Measurements from ENCODE around the gene CLCF1. TPM values are rescaled to one million over a fixed set of nuclear protein-coding genes. Genes with fewer than 3 reads are reported as not detected.

CLCF1 gene
- total and polyA plus RNA-seq, 2 of the 13 experiments (the other 11 are each of a cell fraction or from before 2014, with no cell fraction given), result 0.49 to 0.78 TPM

DNA sequence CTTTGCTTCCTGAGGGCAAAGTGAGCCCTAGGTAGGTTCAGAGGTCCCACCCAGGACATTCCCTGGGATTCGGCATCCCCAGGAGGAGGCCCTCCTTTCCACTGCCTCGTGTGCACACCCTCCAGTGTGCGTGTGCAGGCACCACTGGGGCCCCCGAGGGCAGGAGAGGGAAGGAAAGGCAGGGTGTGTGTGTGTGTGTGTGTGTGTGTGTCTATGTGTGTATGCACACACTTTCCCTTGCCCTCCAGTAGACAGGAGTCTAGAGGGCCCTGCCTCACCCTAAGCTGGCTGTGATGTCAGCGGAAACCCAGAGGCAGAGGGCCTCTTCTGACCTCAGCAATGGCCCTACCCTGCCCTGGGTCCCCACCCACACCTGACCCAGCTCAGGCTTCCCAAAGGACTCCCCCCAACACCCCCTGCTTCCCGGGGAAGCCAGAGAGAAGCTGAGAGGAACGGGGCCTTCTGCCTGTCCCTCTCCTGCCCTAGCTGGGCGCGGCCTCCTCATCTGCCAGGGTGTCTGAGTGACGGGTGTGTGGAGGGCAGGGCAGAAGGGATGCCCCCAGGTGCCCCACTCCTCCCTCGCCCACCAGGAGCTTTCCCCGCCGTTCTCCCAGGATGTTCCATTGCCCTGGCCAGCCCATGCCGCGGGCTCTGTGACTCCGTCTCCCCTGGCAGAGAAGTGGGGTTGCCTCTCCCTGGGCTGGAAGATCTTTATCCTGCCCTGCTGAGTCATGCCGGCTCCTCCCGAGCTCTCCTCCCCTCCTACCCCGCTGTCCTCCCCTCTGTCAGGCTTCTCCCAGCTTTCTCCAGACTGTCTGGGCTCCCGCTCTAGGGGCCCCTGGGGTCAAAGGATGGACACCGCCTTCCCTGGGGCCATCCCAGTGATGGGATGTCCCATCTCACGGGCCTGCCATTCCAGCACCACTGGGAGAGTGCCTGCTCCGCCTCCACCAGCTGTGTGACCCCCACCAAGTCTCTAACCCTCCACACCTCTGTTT is 6.0 kb upstream of the CLCF1 start (continued):
- TF ChIP-seq, protein P1, sequence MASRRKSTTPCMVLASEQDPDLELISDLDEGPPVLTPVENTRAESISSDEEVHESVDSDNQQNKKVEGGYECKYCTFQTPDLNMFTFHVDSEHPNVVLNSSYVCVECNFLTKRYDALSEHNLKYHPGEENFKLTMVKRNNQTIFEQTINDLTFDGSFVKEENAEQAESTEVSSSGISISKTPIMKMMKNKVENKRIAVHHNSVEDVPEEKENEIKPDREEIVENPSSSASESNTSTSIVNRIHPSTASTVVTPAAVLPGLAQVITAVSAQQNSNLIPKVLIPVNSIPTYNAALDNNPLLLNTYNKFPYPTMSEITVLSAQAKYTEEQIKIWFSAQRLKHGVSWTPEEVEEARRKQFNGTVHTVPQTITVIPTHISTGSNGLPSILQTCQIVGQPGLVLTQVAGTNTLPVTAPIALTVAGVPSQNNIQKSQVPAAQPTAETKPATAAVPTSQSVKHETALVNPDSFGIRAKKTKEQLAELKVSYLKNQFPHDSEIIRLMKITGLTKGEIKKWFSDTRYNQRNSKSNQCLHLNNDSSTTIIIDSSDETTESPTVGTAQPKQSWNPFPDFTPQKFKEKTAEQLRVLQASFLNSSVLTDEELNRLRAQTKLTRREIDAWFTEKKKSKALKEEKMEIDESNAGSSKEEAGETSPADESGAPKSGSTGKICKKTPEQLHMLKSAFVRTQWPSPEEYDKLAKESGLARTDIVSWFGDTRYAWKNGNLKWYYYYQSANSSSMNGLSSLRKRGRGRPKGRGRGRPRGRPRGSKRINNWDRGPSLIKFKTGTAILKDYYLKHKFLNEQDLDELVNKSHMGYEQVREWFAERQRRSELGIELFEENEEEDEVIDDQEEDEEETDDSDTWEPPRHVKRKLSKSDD (CRISPR knock-in tag; IDR thresholded peaks at IDR 0.05; ENCODE audit: low read depth), result no peak
- TF ChIP-seq STAT5B (CRISPR knock-in tag; IDR thresholded peaks at IDR 0.05) (no peak), ZNF431 (CRISPR knock-in tag; IDR thresholded peaks at IDR 0.05; ENCODE audit: borderline replicate concordance, low read depth) (no peak), MED1 (CRISPR knock-in tag; IDR thresholded peaks at IDR 0.05) (no peak), SIN3B (IDR thresholded peaks at IDR 0.05; ENCODE audit: low read length) (no peak), ZBTB21 (CRISPR knock-in tag; IDR thresholded peaks at IDR 0.05) (peak; percentile 44; the same call in 1 of the 2 replicates), NR2F6 (IDR thresholded peaks at IDR 0.05) (no peak), NR2F6 (CRISPR knock-in tag; IDR thresholded peaks at IDR 0.05) (no peak), SMARCE1 (IDR thresholded peaks at IDR 0.05; ENCODE audit: borderline replicate concordance) (no peak), ZNF331 (CRISPR knock-in tag; IDR thresholded peaks at IDR 0.05) (no peak), ZNF557 (CRISPR knock-in tag; IDR thresholded peaks at IDR 0.05) (no peak), ZNF550 (CRISPR knock-in tag; IDR thresholded peaks at IDR 0.05; ENCODE audit: borderline replicate concordance) (no peak), WIZ (CRISPR knock-in tag; IDR thresholded peaks at IDR 0.05) (no peak), CAMTA2 (CRISPR knock-in tag; IDR thresholded peaks at IDR 0.05; ENCODE audit: borderline replicate concordance) (no peak)
- TF ChIP-seq, protein P2, sequence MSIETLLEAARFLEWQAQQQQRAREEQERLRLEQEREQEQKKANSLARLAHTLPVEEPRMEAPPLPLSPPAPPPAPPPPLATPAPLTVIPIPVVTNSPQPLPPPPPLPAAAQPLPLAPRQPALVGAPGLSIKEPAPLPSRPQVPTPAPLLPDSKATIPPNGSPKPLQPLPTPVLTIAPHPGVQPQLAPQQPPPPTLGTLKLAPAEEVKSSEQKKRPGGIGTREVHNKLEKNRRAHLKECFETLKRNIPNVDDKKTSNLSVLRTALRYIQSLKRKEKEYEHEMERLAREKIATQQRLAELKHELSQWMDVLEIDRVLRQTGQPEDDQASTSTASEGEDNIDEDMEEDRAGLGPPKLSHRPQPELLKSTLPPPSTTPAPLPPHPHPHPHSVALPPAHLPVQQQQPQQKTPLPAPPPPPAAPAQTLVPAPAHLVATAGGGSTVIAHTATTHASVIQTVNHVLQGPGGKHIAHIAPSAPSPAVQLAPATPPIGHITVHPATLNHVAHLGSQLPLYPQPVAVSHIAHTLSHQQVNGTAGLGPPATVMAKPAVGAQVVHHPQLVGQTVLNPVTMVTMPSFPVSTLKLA (IDR thresholded peaks at IDR 0.05), result no peak
- TF ChIP-seq, protein P3, sequence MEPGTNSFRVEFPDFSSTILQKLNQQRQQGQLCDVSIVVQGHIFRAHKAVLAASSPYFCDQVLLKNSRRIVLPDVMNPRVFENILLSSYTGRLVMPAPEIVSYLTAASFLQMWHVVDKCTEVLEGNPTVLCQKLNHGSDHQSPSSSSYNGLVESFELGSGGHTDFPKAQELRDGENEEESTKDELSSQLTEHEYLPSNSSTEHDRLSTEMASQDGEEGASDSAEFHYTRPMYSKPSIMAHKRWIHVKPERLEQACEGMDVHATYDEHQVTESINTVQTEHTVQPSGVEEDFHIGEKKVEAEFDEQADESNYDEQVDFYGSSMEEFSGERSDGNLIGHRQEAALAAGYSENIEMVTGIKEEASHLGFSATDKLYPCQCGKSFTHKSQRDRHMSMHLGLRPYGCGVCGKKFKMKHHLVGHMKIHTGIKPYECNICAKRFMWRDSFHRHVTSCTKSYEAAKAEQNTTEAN (CRISPR knock-in tag; conservative IDR thresholded peaks at IDR 0.05), result no peak
- TF ChIP-seq, protein P4, sequence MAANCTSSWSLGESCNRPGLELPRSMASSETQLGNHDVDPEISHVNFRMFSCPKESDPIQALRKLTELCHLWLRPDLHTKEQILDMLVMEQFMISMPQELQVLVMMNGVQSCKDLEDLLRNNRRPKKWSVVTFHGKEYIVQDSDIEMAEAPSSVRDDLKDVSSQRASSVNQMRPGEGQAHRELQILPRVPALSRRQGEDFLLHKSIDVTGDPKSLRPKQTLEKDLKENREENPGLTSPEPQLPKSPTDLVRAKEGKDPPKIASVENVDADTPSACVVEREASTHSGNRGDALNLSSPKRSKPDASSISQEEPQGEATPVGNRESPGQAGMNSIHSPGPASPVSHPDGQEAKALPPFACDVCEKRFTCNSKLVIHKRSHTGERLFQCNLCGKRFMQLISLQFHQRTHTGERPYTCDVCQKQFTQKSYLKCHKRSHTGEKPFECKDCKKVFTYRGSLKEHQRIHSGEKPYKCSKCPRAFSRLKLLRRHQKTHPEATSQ (CRISPR knock-in tag; IDR thresholded peaks at IDR 0.05; ENCODE audit: borderline replicate concordance), result no peak
- TF ChIP-seq, protein P5, sequence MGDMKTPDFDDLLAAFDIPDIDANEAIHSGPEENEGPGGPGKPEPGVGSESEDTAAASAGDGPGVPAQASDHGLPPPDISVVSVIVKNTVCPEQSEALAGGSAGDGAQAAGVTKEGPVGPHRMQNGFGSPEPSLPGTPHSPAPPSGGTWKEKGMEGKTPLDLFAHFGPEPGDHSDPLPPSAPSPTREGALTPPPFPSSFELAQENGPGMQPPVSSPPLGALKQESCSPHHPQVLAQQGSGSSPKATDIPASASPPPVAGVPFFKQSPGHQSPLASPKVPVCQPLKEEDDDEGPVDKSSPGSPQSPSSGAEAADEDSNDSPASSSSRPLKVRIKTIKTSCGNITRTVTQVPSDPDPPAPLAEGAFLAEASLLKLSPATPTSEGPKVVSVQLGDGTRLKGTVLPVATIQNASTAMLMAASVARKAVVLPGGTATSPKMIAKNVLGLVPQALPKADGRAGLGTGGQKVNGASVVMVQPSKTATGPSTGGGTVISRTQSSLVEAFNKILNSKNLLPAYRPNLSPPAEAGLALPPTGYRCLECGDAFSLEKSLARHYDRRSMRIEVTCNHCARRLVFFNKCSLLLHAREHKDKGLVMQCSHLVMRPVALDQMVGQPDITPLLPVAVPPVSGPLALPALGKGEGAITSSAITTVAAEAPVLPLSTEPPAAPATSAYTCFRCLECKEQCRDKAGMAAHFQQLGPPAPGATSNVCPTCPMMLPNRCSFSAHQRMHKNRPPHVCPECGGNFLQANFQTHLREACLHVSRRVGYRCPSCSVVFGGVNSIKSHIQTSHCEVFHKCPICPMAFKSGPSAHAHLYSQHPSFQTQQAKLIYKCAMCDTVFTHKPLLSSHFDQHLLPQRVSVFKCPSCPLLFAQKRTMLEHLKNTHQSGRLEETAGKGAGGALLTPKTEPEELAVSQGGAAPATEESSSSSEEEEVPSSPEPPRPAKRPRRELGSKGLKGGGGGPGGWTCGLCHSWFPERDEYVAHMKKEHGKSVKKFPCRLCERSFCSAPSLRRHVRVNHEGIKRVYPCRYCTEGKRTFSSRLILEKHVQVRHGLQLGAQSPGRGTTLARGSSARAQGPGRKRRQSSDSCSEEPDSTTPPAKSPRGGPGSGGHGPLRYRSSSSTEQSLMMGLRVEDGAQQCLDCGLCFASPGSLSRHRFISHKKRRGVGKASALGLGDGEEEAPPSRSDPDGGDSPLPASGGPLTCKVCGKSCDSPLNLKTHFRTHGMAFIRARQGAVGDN (CRISPR knock-in tag; IDR thresholded peaks at IDR 0.05), result peak; percentile 12

Data from HepG2 (cell line).